ENCODE data around the gene ALDH8A1.

ALDH8A1 gene

GRCh38 chr6:134949927-134950326, at the start of gene ALDH8A1:
Gene ALDH8A1, minus strand, starts transcription at chr6:134950101. Its CDS starts 48 bp downstream, at chr6:134950053.
- DNase-seq (ENCODE audit: low read depth, low spot score) = no peak

GRCh38 chr6:134999107-134999506, 49.2 kb upstream of the ALDH8A1 start:
- DNase-seq (ENCODE audit: low read depth, low spot score) = no peak

- DNase-seq (ENCODE audit: low read depth, low spot score) = no peak
Measured at GRCh38 chr6:134997133-134997995, 47.5 kb upstream of the ALDH8A1 start.

GRCh38 chr6:134995536-134995935, 45.6 kb upstream of the ALDH8A1 start:
- no peak for DNase-seq (ENCODE audit: low read depth, low spot score)

GRCh38 chr6:134994431-134994830, 44.5 kb upstream of the ALDH8A1 start:
- DNase-seq (ENCODE audit: low read depth, low spot score) = no peak

GRCh38 chr6:134992155-134992554, 42.3 kb upstream of the ALDH8A1 start:
- DNase-seq (ENCODE audit: low read depth, low spot score) = no peak

GRCh38 chr6:134990262-134990661, 40.4 kb upstream of the ALDH8A1 start:
- no peak for DNase-seq (ENCODE audit: low read depth, low spot score)

- no peak for DNase-seq (ENCODE audit: low read depth, low spot score)
Measured at GRCh38 chr6:134984821-134985220, 34.9 kb upstream of the ALDH8A1 start.

GRCh38 chr6:134983823-134984222, 33.9 kb upstream of the ALDH8A1 start:
- no peak for DNase-seq (ENCODE audit: low read depth, low spot score)

GRCh38 chr6:134982161-134982560, 32.3 kb upstream of the ALDH8A1 start:
- DNase-seq (ENCODE audit: low read depth, low spot score) = no peak

GRCh38 chr6:134980846-134981245, 30.9 kb upstream of the ALDH8A1 start:
- no peak for DNase-seq (ENCODE audit: low read depth, low spot score)

GRCh38 chr6:134979142-134979541, 29.2 kb upstream of the ALDH8A1 start:
- DNase-seq (ENCODE audit: low read depth, low spot score) = no peak

GRCh38 chr6:134974370-134974769, 24.5 kb upstream of the ALDH8A1 start:
- no peak for DNase-seq (ENCODE audit: low read depth, low spot score)

- DNase-seq (ENCODE audit: low read depth, low spot score) = no peak
Measured at GRCh38 chr6:134967711-134968110, 17.8 kb upstream of the ALDH8A1 start.

GRCh38 chr6:134964451-134965203, 14.7 kb upstream of the ALDH8A1 start:
- DNase-seq (ENCODE audit: low read depth, low spot score) = no peak

GRCh38 chr6:134962421-134962820, 12.5 kb upstream of the ALDH8A1 start:
- DNase-seq (ENCODE audit: low read depth, low spot score) = no peak

- DNase-seq (ENCODE audit: low read depth, low spot score) = no peak
Measured at GRCh38 chr6:134961366-134961765, 11.5 kb upstream of the ALDH8A1 start.

GRCh38 chr6:134959603-134960002, 9.7 kb upstream of the ALDH8A1 start:
- no peak for DNase-seq (ENCODE audit: low read depth, low spot score)

- DNase-seq (ENCODE audit: low read depth, low spot score) = no peak
Measured at GRCh38 chr6:134956676-134957075, 6.8 kb upstream of the ALDH8A1 start.

GRCh38 chr6:134956032-134956431, 6.1 kb upstream of the ALDH8A1 start:
- no peak for DNase-seq (ENCODE audit: low read depth, low spot score)

- DNase-seq (ENCODE audit: low read depth, low spot score) = no peak
Measured at GRCh38 chr6:134954272-134955000, 4.5 kb upstream of the ALDH8A1 start.

All from activated naive CD8-positive, alpha-beta T cell treated with anti-CD3 and anti-CD28 coated beads, Interleukin-2, amount 50 U/mL, for 16 hours (primary cell).